DOHH2 (cell line): ENCODE results near the gene SAMD9L.

Experiments used
- H3F3A ChIP-seq: fragments of 200-600 bp; sonication (generic), shearing (Covaris generic); 2 replicates; pipeline ENCODE4 v1.6.0; 2016; ENCODE audit warnings: antibody characterized with exemption, mild to moderate bottlenecking; ENCODE audit not compliant: control insufficient read depth, insufficient read depth
- H3K27ac ChIP-seq: fragments of 200-600 bp; sonication (generic); 2 replicates; pipeline ENCODE4 v1.5.1; 2014; ENCODE audit warnings: low read depth, mild to moderate bottlenecking, low read length, moderate library complexity
- H3K27me3 ChIP-seq: fragments of 200-600 bp; sonication (generic); 2 replicates; pipeline ENCODE4 v1.6.1; 2014; ENCODE audit warnings: mild to moderate bottlenecking, low read length, mixed read lengths; ENCODE audit not compliant: control insufficient read depth
- H3K36me3 ChIP-seq: fragments of 200-600 bp; sonication (generic); 2 replicates; pipeline ENCODE4 v1.6.1; 2014; ENCODE audit warnings: mild to moderate bottlenecking, low read length, moderate library complexity, mixed read lengths; ENCODE audit not compliant: control insufficient read depth
- H3K4me1 ChIP-seq: fragments of 200-600 bp; sonication (generic); 2 replicates; pipeline ENCODE4 v1.6.1; 2014; ENCODE audit warnings: mild to moderate bottlenecking, low read length, mixed read lengths; ENCODE audit not compliant: control insufficient read depth
- H3K4me2 ChIP-seq: fragments of 200-600 bp; sonication (generic); 2 replicates; pipeline ENCODE4 v1.6.0; 2014; ENCODE audit warnings: mild to moderate bottlenecking, low read length, moderate library complexity
- H3K4me3 ChIP-seq: fragments of 200-600 bp; sonication (generic); 2 replicates; pipeline ENCODE4 v1.5.1; 2014; ENCODE audit warnings: mild to moderate bottlenecking, low read length, mixed read lengths
- H3K79me2 ChIP-seq: fragments of 200-600 bp; sonication (generic); 2 replicates; pipeline ENCODE4 v1.6.1; 2014; ENCODE audit warnings: mild to moderate bottlenecking, low read length, mixed read lengths; ENCODE audit not compliant: control insufficient read depth
- H3K9me2 ChIP-seq: fragments of 200-600 bp; sonication (generic); replicated peaks from 2 replicates; pipeline ENCODE4 v1.6.1; 2014; ENCODE audit warnings: mild to moderate bottlenecking, low read length, mixed read lengths; ENCODE audit not compliant: control insufficient read depth
- H3K9me3 ChIP-seq: fragments of 200-600 bp; sonication (generic); 2 replicates; pipeline ENCODE4 v1.6.1; 2014; ENCODE audit warnings: antibody characterized with exemption, low read length, mixed read lengths; ENCODE audit not compliant: control insufficient read depth, insufficient read depth
- H4K20me1 ChIP-seq: fragments of 200-600 bp; sonication (generic); 2 replicates; pipeline ENCODE4 v1.6.0; 2014; ENCODE audit warnings: low read depth, mild to moderate bottlenecking, antibody characterized with exemption, low read length, moderate library complexity; ENCODE audit not compliant: control insufficient read depth, insufficient read depth
- EZH2phosphoT487 ChIP-seq: fragments of 200-600 bp; sonication (generic); IDR thresholded peaks from 2 replicates; pipeline ENCODE4 v1.6.1; 2017; ENCODE audit warnings: borderline replicate concordance, mild to moderate bottlenecking, antibody characterized with exemption, low read length, moderate library complexity, mixed read lengths
- TF ChIP-seq, protein P1 (sequence below): fragments of 200-600 bp; sonication (generic); IDR thresholded peaks from one replicate; pipeline ENCODE4 v1.5.1; 2014; ENCODE audit warnings: antibody characterized with exemption, mild to moderate bottlenecking, low read depth, low read length; ENCODE audit not compliant: poor library complexity, severe bottlenecking

Gene SAMD9L

GRCh38 chr7:93117327-93117726 is 30.9 kb downstream of the SAMD9L start:
- Histone ChIP-seq H3K36me3 (no peaks in the 10 kb centered on the region), H3K27me3 (no peaks in the 10 kb centered on the region), H3F3A (no peaks in the 10 kb centered on the region), H3K9me3 (peaks cover 9% of the 10 kb centered on the region; the same call in 1 of the 2 replicates), H3K4me1 (peaks cover 10% of the 10 kb centered on the region), H3K4me3 (peak overlapping the region; percentile 43), H3K79me2 (no peaks in the 10 kb centered on the region), H3K27ac (no peak overlapping the region), H3K9me2 (no peaks in the 10 kb centered on the region), H3K4me2 (peak overlapping the region; percentile 49), H4K20me1 (no peaks in the 10 kb centered on the region)
- no peak for TF ChIP-seq EZH2phosphoT487
- TF ChIP-seq, protein P1, sequence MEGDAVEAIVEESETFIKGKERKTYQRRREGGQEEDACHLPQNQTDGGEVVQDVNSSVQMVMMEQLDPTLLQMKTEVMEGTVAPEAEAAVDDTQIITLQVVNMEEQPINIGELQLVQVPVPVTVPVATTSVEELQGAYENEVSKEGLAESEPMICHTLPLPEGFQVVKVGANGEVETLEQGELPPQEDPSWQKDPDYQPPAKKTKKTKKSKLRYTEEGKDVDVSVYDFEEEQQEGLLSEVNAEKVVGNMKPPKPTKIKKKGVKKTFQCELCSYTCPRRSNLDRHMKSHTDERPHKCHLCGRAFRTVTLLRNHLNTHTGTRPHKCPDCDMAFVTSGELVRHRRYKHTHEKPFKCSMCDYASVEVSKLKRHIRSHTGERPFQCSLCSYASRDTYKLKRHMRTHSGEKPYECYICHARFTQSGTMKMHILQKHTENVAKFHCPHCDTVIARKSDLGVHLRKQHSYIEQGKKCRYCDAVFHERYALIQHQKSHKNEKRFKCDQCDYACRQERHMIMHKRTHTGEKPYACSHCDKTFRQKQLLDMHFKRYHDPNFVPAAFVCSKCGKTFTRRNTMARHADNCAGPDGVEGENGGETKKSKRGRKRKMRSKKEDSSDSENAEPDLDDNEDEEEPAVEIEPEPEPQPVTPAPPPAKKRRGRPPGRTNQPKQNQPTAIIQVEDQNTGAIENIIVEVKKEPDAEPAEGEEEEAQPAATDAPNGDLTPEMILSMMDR = no peak

- H3K27ac ChIP-seq = no peak overlapping the region
Observed at GRCh38 chr7:93115796-93116195, 32.4 kb downstream of the SAMD9L start.

GRCh38 chr7:93108003-93108402 is 40.2 kb downstream of the SAMD9L start:
- H3K9me2 ChIP-seq = no peaks in the 10 kb centered on the region
- H4K20me1 ChIP-seq = no peaks in the 10 kb centered on the region
- H3K4me1 ChIP-seq = no peaks in the 10 kb centered on the region
- TF ChIP-seq EZH2phosphoT487 = no peak
- TF ChIP-seq, protein P1 = no peak
- no peaks in the 10 kb centered on the region for H3F3A ChIP-seq
- H3K79me2 ChIP-seq = no peaks in the 10 kb centered on the region
- no peak overlapping the region for H3K4me2 ChIP-seq
- H3K36me3 ChIP-seq = no peaks in the 10 kb centered on the region
- H3K27ac ChIP-seq = no peak overlapping the region
- no peaks in the 10 kb centered on the region; the same call in 1 of the 2 replicates for H3K9me3 ChIP-seq
- H3K27me3 ChIP-seq = no peaks in the 10 kb centered on the region
- H3K4me3 ChIP-seq = no peak overlapping the region

More at GRCh38 chr7:93115796-93116195, 32.4 kb downstream of the SAMD9L start:
- Histone ChIP-seq H3K9me2 (no peaks in the 10 kb centered on the region), H3K4me2 (no peak overlapping the region), H3K36me3 (no peaks in the 10 kb centered on the region), H3F3A (no peaks in the 10 kb centered on the region), H4K20me1 (no peaks in the 10 kb centered on the region), H3K4me3 (no peak overlapping the region), H3K9me3 (peaks cover 4% of the 10 kb centered on the region; the same call in 1 of the 2 replicates), H3K79me2 (no peaks in the 10 kb centered on the region), H3K4me1 (peaks cover 10% of the 10 kb centered on the region), H3K27me3 (no peaks in the 10 kb centered on the region)
- TF ChIP-seq, protein P1 = no peak
- no peak for TF ChIP-seq EZH2phosphoT487

GRCh38 chr7:93097388-93097787 is 50.8 kb downstream of the SAMD9L start:
- no peaks in the 10 kb centered on the region for H3K9me3 ChIP-seq
- H3K27ac ChIP-seq = no peak overlapping the region
- H3K9me2 ChIP-seq = no peaks in the 10 kb centered on the region
- H3K4me2 ChIP-seq = no peak overlapping the region
- no peaks in the 10 kb centered on the region for H3F3A ChIP-seq
- no peaks in the 10 kb centered on the region for H3K4me1 ChIP-seq
- no peaks in the 10 kb centered on the region for H3K36me3 ChIP-seq
- H3K79me2 ChIP-seq = no peaks in the 10 kb centered on the region
- no peak overlapping the region for H3K4me3 ChIP-seq
- TF ChIP-seq, protein P1 = no peak
- H3K27me3 ChIP-seq = no peaks in the 10 kb centered on the region
- H4K20me1 ChIP-seq = no peaks in the 10 kb centered on the region
